ENCODE measurements around the gene PEX12.

The PEX12 gene

DNA sequence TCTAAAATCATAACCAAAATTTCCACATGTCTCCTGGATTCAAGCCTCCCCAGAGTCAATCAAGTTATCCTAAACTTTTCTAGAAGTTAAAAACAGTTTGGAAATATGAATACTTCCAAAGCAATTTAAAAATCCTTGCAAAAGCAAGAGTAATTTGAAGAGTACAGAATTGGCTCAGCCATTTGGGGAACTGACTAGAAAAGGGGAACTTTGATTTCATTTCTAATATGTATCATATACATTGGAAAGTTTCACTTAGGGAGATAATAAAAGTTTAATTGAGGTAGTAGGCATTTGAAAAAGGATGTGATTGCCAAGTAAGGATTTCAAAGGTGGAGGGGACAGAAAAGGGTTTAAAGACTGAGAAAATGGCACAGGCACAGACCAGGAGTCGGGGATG lies 31.9 kb downstream of the PEX12 start:
- TF ChIP-seq, protein P1, sequence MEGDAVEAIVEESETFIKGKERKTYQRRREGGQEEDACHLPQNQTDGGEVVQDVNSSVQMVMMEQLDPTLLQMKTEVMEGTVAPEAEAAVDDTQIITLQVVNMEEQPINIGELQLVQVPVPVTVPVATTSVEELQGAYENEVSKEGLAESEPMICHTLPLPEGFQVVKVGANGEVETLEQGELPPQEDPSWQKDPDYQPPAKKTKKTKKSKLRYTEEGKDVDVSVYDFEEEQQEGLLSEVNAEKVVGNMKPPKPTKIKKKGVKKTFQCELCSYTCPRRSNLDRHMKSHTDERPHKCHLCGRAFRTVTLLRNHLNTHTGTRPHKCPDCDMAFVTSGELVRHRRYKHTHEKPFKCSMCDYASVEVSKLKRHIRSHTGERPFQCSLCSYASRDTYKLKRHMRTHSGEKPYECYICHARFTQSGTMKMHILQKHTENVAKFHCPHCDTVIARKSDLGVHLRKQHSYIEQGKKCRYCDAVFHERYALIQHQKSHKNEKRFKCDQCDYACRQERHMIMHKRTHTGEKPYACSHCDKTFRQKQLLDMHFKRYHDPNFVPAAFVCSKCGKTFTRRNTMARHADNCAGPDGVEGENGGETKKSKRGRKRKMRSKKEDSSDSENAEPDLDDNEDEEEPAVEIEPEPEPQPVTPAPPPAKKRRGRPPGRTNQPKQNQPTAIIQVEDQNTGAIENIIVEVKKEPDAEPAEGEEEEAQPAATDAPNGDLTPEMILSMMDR (IDR thresholded peaks at IDR 0.05; ENCODE audit: low read depth, low read length, poor library complexity, severe bottlenecking): no peak
- TF ChIP-seq EZH2phosphoT487 (IDR thresholded peaks at IDR 0.05; ENCODE audit: borderline replicate concordance, low read length): no peak
- no peaks in the 10 kb centered on the region for H3K79me2 ChIP-seq (ENCODE audit: control insufficient read depth, low read length)
- no peaks in the 10 kb centered on the region for H3K36me3 ChIP-seq (ENCODE audit: control insufficient read depth, low read length)
- H3K27me3 ChIP-seq (ENCODE audit: control insufficient read depth, low read length): peaks cover 24% of the 10 kb centered on the region
- no peaks in the 10 kb centered on the region for H3K9me3 ChIP-seq (ENCODE audit: control insufficient read depth, insufficient read depth, low read length)
- H3K4me2 ChIP-seq (ENCODE audit: low read length): no peak overlapping the region
- H3K27ac ChIP-seq (ENCODE audit: low read depth, low read length): no peak overlapping the region
- H4K20me1 ChIP-seq (ENCODE audit: control insufficient read depth, insufficient read depth, low read depth, low read length): no peaks in the 10 kb centered on the region
- H3K9me2 ChIP-seq (replicated peaks; ENCODE audit: control insufficient read depth, low read length): no peaks in the 10 kb centered on the region
- H3K4me1 ChIP-seq (ENCODE audit: control insufficient read depth, low read length): peaks cover 3% of the 10 kb centered on the region; the same call in 1 of the 2 replicates
- no peak overlapping the region for H3K4me3 ChIP-seq (ENCODE audit: low read length)
- no peaks in the 10 kb centered on the region for H3F3A ChIP-seq (ENCODE audit: control insufficient read depth, insufficient read depth)

DNA sequence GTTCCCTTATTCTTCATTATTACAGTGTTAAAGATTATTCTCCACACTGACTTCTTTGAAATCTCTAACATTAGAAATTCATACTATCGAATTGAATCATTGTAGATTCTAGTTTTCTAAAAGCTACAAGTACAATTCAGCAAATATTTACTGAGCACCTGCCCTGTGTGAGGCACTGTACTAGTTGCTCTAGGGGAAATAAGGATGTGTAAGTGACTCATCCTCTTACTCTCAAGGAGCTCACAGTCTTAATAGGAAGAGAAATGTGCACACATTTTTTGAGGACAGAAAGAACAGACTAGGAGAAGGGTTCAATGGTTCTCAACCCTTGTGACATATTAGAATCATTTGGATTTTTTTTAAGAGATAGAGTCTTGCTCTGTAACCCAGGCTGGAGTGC lies 33.2 kb downstream of the PEX12 start:
- TF ChIP-seq, protein P1 (IDR thresholded peaks at IDR 0.05; ENCODE audit: low read depth, low read length, poor library complexity, severe bottlenecking): no peak
- no peak for TF ChIP-seq EZH2phosphoT487 (IDR thresholded peaks at IDR 0.05; ENCODE audit: borderline replicate concordance, low read length)
- no peaks in the 10 kb centered on the region for H3K36me3 ChIP-seq (ENCODE audit: control insufficient read depth, low read length)
- H3K79me2 ChIP-seq (ENCODE audit: control insufficient read depth, low read length): no peaks in the 10 kb centered on the region
- H3K27me3 ChIP-seq (ENCODE audit: control insufficient read depth, low read length): peaks cover 26% of the 10 kb centered on the region
- H3K9me2 ChIP-seq (replicated peaks; ENCODE audit: control insufficient read depth, low read length): no peaks in the 10 kb centered on the region
- no peaks in the 10 kb centered on the region for H3K4me1 ChIP-seq (ENCODE audit: control insufficient read depth, low read length)
- H3F3A ChIP-seq (ENCODE audit: control insufficient read depth, insufficient read depth): no peaks in the 10 kb centered on the region
- no peak overlapping the region for H3K4me3 ChIP-seq (ENCODE audit: low read length)
- H3K27ac ChIP-seq (ENCODE audit: low read depth, low read length): no peak overlapping the region
- H3K4me2 ChIP-seq (ENCODE audit: low read length): no peak overlapping the region
- no peaks in the 10 kb centered on the region for H3K9me3 ChIP-seq (ENCODE audit: control insufficient read depth, insufficient read depth, low read length)
- H4K20me1 ChIP-seq (ENCODE audit: control insufficient read depth, insufficient read depth, low read depth, low read length): no peaks in the 10 kb centered on the region

DNA sequence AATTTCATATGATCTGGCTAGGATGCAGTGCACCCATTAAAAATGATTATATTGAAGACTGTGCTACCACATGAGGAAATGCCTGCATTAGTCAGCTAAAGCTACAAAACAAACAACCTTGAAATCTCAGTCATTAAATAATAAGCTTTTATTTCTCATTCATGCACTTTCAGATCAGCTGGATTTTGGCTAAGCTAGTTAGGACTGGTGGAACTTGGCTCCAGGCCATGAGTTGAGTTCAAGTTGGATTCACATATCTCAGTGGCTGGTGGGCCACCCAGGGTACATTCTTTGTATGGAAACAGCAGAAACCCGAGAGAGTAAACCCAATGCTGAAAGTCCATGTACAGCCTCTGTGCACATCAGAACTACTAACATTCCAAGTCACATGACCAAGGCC lies 34.5 kb downstream of the PEX12 start:
- Histone ChIP-seq H3K4me3 (ENCODE audit: low read length) (no peak overlapping the region), H3K27ac (ENCODE audit: low read depth, low read length) (no peak overlapping the region), H4K20me1 (ENCODE audit: control insufficient read depth, insufficient read depth, low read depth, low read length) (no peaks in the 10 kb centered on the region), H3K9me2 (replicated peaks; ENCODE audit: control insufficient read depth, low read length) (no peaks in the 10 kb centered on the region), H3K27me3 (ENCODE audit: control insufficient read depth, low read length) (peaks cover 28% of the 10 kb centered on the region), H3K4me2 (ENCODE audit: low read length) (no peak overlapping the region), H3K79me2 (ENCODE audit: control insufficient read depth, low read length) (no peaks in the 10 kb centered on the region), H3K9me3 (ENCODE audit: control insufficient read depth, insufficient read depth, low read length) (no peaks in the 10 kb centered on the region), H3K36me3 (ENCODE audit: control insufficient read depth, low read length) (no peaks in the 10 kb centered on the region), H3K4me1 (ENCODE audit: control insufficient read depth, low read length) (no peaks in the 10 kb centered on the region), H3F3A (ENCODE audit: control insufficient read depth, insufficient read depth) (no peaks in the 10 kb centered on the region)
- TF ChIP-seq, protein P1 (IDR thresholded peaks at IDR 0.05; ENCODE audit: low read depth, low read length, poor library complexity, severe bottlenecking): no peak
- no peak for TF ChIP-seq EZH2phosphoT487 (IDR thresholded peaks at IDR 0.05; ENCODE audit: borderline replicate concordance, low read length)

DNA sequence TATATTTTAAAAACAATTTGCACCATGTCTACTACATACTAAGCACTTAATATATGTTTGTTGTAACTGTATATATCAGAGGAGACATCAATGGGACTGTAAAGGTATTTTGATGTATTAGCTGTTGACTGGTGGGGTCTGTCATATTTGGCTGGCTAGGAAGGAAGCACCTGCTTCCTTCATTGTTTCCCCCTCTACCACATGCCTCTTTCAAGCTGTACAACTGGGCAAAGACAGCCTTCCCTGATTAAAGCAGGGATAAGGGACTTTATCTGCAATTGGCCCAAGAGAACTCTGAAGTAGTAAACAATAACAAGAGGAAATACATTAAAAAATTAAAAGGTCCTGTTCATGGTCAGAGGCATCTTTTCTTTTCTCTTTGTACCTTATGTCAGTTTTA lies 35.4 kb downstream of the PEX12 start:
- Histone ChIP-seq H3F3A (ENCODE audit: control insufficient read depth, insufficient read depth) (no peaks in the 10 kb centered on the region), H4K20me1 (ENCODE audit: control insufficient read depth, insufficient read depth, low read depth, low read length) (no peaks in the 10 kb centered on the region), H3K79me2 (ENCODE audit: control insufficient read depth, low read length) (no peaks in the 10 kb centered on the region), H3K9me3 (ENCODE audit: control insufficient read depth, insufficient read depth, low read length) (no peaks in the 10 kb centered on the region), H3K4me1 (ENCODE audit: control insufficient read depth, low read length) (no peaks in the 10 kb centered on the region), H3K4me2 (ENCODE audit: low read length) (no peak overlapping the region), H3K36me3 (ENCODE audit: control insufficient read depth, low read length) (no peaks in the 10 kb centered on the region), H3K4me3 (ENCODE audit: low read length) (no peak overlapping the region), H3K27me3 (ENCODE audit: control insufficient read depth, low read length) (peaks cover 22% of the 10 kb centered on the region), H3K9me2 (replicated peaks; ENCODE audit: control insufficient read depth, low read length) (no peaks in the 10 kb centered on the region), H3K27ac (ENCODE audit: low read depth, low read length) (no peak overlapping the region)
- no peak for TF ChIP-seq EZH2phosphoT487 (IDR thresholded peaks at IDR 0.05; ENCODE audit: borderline replicate concordance, low read length)
- TF ChIP-seq, protein P1 (IDR thresholded peaks at IDR 0.05; ENCODE audit: low read depth, low read length, poor library complexity, severe bottlenecking): no peak

Measured in DOHH2 (cell line).